GM21526 (cell line): ENCODE measurements around the gene TXNRD2.
"Not testable (repeated sequence)": the region's sequence is repeated elsewhere in the genome, so short reads cannot be mapped to it uniquely, and the experiment has no call there.

Experiments used
- ATAC-seq: cut with Tn5 transposase; IDR thresholded peaks from one replicate; pipeline ENCODE4 v1.9.1; 2021; ENCODE audit warnings: moderate library complexity; ENCODE audit not compliant: unreplicated experiment, low FRiP score

The TXNRD2 gene

DNA sequence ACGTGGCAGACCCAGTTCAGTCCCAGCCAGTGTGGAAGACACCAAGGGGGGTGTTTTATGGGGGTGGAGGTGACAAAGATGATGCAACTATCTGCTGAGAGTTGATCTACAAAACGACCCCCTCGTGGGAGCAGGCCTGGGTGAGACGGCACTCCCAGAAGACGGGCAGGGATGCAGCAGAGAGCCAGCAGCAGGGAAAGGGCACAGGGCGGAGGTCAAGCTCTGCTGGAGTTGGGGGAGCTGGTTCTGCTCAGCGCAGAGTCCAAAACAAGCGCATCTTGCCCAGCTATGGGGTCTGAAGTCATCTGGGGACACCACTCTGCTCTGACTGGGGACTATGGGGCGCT is 90.9 kb downstream of the TXNRD2 start:
- ATAC-seq: no peak

DNA sequence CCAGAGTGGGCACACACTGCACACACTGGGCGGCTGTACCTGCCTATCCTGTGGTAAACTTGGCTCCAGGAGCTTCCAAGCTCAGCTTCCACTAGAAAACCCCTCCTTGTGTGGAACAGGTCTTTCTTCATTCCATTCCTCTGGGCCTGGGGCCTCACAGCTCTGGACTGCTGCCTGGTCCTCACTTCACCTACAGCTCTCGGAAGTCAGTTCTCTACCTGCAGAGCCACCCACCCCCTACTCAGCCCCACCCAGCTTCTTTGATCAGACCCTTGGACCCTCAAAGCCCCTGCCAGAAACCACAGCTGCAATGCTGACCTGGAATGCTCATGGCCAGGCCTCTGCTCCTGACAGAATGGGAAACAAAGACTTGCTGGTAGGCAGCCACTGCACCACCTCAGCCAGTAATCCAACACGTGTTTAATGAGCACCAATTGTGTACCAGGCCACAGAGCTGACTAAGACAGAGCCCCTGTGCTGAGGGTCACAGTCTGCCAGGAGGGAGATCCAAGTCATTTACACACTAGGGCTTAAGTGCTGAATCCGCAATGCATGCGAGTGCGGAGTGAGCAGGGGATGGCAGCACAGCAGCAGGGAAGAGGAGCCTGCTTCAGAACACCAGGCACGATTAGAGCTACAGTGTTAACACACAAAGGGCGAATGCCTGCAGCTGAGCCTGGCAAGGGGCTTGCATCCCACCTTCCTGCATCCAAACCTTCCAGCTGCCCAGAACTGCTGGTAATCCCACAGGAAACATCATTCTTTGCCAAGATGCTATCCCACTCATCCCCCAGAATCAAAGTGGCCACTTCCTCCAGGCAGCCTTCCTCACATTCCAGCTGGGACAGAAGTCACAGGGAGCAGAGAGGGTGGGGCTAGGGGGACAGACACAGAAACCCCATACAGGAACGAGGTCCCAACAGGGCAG is 91.5 kb downstream of the TXNRD2 start:
- ATAC-seq: no peak

DNA sequence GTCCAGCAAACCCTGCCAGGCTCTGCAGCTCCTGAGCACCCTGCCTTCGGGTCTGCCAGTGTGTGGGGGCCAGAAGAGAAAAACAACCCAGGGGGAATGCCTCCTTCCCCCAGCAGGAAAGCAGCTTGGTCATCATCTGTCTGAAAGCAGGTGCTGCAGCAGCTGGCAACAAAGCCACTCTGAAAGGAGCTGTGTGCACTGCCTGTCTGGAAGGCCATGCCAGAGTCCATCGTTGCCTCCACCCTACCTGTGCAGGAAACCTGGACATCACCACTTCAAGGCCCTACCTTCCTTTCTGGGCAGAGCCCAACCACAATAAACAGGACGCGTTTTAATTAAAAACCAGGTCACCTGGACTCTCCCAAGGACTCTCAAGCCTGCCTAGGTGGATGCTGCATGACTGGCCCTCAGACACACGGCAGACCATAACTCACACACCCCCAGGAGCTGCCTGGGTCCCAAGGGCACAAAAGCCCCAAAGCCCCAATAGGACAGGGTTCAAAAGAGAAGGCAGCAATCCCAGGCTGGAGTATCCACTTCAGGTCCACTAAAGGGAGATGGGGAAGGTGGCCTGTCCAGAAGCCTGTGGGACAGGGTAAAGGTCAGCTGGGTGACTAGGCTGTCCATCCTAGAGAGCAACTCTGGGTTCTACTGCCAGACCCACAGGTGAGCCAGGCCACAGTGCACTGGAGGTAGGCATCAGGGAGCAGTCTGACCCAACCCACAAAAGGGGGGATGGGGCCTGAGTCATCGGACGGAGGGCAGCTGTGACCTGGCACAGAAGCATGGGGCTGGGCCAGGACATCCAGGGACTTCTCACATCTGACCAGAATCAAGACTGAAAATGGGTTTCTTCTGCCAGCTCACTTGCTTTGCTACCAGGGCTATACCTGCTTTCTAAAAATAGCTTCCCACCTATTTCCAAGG is 93.1 kb downstream of the TXNRD2 start:
- ATAC-seq: no peak

DNA sequence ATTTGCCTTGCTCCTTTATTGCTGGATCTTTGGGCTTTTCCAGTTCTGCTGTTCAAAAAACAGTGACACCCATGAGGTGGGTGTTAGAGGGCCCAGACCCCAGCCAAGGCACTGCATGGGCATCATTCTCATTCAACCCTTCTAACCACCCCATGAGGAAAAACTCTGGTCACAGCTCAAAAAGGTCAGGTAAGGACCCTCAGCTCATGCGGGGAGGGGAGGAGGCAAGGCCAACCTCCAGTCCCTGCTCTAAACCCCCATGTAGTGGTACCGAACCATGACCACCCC is 94.3 kb downstream of the TXNRD2 start:
- no peak for ATAC-seq

DNA sequence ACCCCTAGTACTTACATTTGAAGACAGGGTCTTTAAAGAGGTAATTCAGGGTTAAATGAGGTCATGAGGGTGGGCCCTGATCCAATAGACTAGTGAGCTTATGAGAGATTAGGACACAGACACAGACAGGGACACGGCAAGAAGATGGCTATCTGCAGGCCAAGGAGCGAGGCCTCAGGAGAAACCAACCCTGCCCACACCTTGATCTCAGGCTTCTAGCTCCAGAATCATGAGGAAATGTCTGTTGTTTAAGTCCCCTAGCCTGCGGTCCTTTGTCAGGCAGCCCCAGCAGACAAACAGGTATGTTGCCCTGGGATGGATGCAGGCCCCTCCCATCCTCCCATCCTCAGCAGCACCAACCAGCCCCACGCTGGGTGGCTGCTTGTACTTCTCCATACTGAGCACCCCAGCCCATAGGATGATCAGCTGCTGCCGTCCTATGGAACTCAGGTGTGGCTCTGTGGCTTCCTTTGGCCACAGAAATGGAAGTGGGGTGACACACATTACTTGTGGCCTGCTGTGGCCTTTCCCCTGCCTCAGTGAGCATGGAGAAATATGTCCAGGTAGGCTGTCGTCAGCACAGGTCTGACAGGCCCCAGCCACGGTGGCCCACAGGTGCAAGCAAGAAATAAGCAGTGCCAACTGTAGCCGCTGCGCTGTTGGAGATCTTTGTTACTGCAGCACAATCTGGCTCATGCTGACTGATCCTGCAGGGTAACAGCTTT is 94.8 kb downstream of the TXNRD2 start:
- ATAC-seq: no peak

DNA sequence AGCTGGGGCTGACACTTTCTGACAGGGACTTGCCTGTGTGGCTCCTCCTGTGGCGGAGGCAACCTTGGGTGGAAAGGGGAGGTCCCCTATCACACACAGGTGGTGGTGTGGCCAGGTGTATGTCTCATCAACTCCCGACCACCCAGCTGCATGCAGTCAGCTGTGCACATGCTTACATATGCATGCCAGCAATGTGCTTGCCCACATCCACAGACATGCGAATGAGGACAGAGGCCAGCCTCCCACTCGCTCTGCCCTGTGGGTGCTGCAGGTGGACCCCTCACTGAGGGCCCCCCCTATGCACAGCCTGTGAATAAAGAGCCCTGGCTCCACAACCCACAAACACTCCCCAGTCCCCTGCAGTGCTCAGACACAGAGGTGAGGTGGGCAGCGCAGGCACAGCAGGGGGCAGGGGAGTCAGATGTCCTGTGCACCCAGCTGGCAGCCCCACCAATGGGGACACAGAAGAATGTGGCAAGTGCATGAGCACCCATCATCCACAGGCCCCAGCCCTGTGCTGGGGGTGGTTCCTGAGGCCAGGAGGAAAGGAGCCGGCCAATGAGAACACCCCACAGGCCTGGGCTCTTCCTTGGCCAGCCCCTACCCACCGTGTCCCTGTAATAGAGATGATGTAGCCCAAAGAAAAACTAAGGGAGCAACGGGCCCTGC is 96.4 kb downstream of the TXNRD2 start:
- ATAC-seq: no peak

DNA sequence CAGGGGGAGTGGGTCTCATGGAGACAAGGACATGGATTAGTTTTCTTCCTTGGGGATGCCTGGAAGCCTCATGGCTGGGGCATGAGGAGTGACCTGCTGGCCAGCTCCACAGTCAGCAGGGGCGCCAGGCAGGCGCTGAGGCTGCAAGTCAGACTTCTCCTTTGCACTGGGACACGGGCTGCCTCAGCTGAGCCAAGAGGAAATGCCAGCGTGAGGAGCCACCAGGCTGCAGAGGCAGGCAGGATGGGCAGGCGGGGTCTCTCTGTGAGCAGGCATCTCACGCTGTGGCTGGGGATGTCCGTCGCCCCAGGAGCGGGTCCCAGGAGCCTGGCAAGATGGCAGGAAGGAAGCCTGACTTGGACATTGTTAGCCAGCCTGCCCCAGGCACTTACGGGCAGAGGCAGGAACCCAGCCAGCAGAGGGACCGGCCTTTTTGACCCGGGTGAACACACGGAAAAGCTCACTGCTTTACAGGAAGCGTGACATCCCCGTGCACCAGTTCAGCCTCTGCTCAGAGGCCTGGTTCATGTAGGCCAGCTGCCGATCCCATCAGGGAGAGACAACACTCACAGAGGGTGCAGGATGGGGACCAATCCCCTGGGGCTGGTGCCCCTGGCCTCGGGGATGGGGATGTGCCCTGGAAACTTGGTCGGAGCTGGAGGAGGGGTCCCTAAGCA is 97.1 kb downstream of the TXNRD2 start:
- no peak for ATAC-seq

DNA sequence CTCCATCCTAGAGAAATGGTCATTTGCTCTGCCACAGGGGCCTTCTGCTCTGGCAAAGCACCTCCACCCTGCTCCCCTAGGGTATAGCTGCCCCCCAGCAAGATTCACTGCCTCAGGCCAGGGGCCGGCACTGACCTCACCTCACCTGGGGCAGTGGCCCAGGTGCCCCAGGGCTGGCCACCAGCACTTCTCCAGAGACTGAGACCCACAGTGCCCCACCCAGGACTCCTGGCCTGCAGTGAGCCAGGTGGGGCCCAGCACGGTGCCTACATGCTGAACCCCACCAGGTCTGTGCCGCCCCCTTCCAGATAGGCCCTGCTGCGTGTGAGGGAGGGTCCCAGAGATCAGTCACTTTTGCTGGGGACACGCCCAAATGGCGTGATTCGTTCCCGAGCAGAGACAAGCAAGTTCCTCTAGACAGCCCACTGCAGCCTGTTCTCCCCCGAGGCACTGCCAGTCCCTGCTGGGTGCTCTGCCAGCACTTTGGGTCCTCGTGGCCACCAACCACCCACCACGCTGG is 97.7 kb downstream of the TXNRD2 start:
- no peak for ATAC-seq

DNA sequence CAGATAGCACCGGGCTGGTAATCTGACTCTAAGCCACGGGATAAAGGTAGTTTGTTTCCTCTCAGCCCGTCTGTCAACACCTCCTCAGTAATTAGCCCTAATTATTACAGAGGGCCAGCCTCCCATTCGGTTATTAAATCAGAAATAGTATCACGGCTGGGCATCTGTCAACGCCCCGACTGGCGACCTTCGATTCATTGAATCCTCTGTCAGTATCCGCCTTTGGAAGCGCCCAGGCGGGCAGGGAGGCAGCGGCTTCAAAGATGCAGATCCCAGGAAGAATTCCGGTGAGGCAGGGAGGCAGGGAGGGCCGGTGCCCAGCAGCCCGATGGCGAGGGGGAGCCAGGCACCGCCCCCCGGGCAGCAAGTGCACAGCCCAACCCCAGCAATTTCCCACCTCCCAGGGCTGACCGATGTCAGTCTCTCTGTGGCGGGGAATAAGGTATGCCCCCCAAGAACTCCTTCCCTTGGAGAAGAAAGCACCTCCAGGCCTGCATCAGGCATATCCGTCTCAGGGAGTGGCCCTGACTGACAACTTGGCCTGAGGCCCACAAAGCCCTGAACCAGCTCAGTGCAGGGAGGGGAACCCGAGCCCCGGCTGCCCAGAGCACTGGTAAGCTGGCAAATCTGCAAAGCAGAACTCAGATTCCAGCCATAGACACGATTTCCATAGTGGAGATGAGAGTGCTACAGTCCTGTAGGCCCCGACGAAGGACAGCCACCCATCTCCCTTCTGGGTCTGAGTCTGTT is 98.3 kb downstream of the TXNRD2 start:
- ATAC-seq: no peak

DNA sequence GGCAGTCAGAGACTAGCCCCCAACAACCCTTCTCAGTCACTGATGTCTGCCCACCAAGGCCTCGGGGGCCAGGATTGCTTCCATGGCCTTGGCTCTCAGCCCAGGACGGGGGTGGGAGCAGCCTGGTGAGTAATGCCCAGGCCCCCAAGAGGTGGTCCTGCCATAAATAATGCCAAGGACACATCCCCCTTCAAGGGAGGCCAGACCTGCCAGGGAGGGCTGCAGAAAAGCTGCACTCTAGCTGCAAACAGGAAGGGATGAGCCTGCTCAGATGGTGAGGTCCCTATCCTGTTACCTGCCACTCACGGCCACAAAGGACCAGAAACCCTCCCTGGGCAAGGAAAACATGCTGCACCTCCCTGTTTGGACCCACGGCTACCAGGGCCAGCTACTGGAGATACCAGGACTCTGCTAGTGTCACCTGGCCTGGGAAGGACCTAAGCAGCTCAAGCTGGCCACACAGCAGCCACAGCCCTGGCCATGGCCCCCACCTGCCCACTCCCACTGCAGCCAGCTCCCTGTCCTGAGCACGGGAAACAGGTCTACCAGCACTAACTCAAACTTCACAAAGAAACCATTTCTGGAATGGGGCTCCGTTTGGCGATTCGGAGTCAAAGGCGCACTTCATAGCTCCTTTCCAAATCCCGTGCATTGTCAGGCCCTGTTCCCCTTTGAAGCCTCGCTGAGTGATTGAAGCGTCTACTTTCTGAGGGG is 99.1 kb downstream of the TXNRD2 start:
- ATAC-seq: no peak

DNA sequence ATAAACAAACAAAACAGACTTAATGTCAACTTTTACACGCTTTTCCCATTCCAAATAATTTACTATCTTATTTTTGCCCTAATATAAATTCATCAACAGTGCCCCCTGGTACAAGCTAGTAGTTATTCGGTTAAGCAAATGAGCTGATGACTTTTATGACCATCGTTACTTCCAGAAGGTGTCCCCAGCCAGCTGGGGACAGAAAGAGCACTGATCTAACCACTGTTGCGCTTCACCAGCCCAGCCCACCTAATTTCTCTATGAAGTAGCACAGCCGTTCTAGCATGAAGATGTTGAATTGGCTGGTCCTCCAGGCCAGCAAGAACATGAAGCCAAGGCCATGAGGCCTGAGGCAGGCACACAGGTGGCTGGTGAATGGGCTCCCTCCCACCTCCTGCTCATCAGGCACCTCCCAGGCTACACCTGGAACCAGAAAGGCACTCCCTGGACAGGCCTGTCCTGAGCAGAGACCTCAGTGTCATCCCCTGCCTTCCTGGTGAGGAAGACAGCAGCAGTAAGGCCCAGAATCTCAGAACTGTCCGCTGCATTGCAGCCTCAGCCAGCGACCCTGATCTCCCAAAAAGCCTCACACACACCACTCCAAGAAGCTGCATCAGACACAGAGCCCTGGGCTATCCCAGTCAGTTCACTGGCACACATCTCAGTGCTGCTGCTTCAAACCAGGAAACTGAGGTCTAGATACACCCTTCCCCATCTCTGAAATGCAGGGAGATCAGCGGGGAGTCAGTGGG is 99.8 kb downstream of the TXNRD2 start:
- no peak for ATAC-seq

DNA sequence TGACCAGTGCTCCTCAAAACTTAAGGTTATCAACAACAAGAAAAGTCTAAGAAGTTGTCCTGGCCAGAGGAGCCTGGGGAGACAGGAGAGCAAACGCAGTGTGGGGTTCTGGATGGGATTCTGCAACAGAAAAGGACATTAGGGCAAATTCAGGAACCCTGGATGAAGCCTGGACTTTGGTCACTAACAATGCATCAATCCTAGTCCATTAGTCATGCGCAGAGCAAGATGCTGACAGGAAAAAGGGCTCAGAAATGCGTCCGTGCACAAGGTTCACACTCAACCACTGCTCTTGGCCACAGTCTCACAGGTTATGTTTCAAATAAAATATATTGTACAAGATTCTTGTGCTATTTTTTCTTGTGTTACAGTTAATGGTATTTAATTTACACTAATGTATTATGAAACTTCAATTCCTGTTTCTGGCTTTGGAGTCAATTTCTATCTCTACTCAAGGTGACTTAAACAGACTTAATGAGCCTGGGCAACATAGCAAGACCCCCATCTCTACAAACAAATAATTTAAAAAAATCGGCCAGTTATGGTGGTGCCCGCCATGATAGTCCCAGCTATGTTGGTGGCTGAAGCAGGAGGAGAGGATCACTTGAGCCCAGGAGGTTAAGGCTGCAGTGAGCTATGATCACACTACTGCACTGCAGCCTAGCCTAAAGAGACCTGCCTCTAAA is 100.5 kb downstream of the TXNRD2 start:
- ATAC-seq: no peak

DNA sequence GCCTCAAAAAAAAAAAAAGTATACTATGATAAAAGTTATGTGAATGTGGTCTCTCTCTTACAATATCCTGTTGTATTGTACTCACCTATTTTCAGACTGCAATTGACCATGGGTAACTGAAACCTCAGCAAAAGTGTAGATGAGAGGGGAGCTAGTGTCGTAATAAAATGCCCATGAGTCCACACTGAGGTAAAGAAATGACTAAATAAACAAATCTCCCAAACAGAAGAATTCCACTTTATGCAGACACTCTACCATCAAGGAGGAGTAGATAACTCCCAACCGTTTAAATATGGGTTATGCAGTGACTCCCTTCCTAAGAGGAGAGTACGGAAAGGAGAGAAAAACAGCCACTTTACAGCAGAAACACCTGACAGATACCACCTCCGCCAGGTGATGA is 101.6 kb downstream of the TXNRD2 start:
- ATAC-seq: no peak

DNA sequence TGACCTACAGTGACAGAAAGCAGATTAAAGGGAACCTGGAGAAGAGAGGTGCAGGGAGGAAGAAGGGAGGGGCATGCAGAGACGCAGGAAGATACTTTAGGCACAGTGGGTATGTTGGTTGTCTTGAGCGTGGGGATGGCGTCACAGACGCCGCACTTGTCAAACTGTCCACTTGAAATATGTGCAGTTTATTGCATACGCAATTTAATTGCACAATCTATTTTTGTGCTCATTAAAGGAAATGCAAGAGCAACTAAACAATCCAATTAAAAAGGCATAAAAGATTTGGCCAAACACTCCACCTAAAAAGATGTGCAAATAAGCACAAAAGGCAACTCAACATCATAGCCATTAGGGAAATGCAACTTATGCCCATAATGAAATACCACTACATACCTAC is 103.7 kb downstream of the TXNRD2 start:
- ATAC-seq: no peak

DNA sequence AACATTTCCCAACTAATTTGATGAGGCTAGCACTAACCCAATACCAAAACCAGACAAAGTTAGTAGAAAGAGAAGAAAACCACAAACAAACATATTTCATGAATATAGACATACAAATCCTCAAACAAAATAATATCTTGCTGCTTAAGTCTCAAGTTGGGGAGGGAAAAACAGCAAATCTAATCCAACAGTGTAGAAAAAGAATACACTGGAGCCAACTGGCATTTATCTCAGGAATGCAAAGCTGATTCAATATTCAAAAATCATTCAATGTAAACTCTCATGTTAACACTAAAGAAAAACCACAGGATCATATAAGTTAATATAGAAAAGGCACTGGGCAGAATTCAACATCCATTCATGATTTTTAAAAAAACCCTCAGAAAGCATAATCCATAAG is 105.1 kb downstream of the TXNRD2 start:
- no peak for ATAC-seq

DNA sequence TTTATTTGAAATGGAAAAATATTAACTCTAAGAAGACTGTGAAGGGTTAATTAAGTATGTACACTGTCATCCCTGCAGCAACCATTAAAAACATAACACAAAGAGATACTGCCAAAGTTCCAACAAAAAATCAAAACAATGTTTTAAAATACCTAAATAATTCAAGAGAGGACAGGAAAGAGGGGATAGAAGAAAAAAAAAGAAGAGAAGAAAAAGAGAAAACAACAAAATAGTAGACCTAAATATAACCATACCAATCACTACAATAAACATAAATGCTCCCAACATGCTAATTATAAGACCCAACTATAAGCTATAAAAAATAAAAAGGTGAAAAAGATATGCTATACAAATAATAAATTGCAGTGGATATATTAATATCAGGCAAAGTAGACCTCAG is 107.0 kb downstream of the TXNRD2 start:
- no peak for ATAC-seq

DNA sequence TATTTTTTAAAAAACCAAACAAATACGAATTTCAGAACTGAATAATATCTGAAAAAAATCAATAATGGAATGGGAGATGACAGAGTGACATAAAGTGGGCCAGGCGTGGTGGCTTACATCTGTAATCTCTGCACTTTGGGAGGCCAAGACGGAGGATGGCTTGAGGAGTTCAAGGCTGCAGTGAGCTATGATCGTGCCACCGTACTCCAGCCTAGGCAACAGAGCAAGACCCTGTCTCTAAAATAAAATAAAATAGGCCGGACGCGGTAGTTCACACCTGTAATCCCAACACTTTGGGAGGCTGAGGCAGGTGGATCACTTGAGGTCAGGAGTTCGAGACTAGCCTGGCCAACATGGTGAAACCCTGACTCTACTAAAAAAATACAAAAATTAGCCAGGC is 108.3 kb downstream of the TXNRD2 start:
- not testable (repeated sequence) for ATAC-seq
